Dendritic cell treated with granulocyte-macrophage colony-stimulating factor and Interleukin-4, amounts not matched to agents 40 ng/mL and 50 ng/mL, for 4 days (primary cell): ENCODE data around the gene SLC50A1.

Source experiments
- H3K27ac Mint-ChIP-seq: one replicate; pipeline ENCODE4 v1.8.0; 2022; ENCODE audit warnings: mild to moderate bottlenecking, mixed read lengths
- H3K27me3 Mint-ChIP-seq: one replicate; pipeline ENCODE4 v1.8.0; 2022; ENCODE audit warnings: mild to moderate bottlenecking, mixed read lengths
- H3K36me3 Mint-ChIP-seq: one replicate; pipeline ENCODE4 v1.8.0; 2022; ENCODE audit warnings: low read depth, mixed read lengths
- H3K4me1 Mint-ChIP-seq: one replicate; pipeline ENCODE4 v1.8.0; 2022; ENCODE audit warnings: low read depth, mixed read lengths
- H3K4me3 Mint-ChIP-seq: one replicate; pipeline ENCODE4 v1.8.0; 2022; ENCODE audit warnings: mild to moderate bottlenecking, moderate library complexity, mixed read lengths
- H3K9me3 Mint-ChIP-seq: one replicate; pipeline ENCODE4 v1.8.0; 2022; ENCODE audit warnings: mixed read lengths
- intact Hi-C: fragments of 100-400 bp; cut with micrococcal nuclease; formaldehyde crosslinking; loops from one replicate; pipeline ENCODE4 v1.15.0; 2022

Gene SLC50A1, protein sequence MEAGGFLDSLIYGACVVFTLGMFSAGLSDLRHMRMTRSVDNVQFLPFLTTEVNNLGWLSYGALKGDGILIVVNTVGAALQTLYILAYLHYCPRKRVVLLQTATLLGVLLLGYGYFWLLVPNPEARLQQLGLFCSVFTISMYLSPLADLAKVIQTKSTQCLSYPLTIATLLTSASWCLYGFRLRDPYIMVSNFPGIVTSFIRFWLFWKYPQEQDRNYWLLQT

GRCh38 chr1:155135415-155136028 is at the start of gene SLC50A1:
Gene SLC50A1, plus strand, starts transcription at chr1:155135852. Its CDS starts 60 bp downstream, at chr1:155135912.
- Mint-ChIP-seq H3K27me3 (peaks cover 13% of the 10 kb centered on the region), H3K9me3 (no peaks in the 10 kb centered on the region), H3K4me3 (peak within 1 kb of the TSS; percentile 86), H3K4me1 (peaks cover 67% of the 10 kb centered on the region), H3K36me3 (peaks cover 45% of the 10 kb centered on the region), H3K27ac (peak within 1 kb of the TSS; percentile 99)
- intact Hi-C loops: loop anchor here (5.0 kb wide), 1 partner anchor 33 kb away; no protein-coding TSS in a partner anchor

GRCh38 chr1:155086128-155086741 is 49.4 kb upstream of the SLC50A1 start:
- H3K9me3 Mint-ChIP-seq: no peaks in the 10 kb centered on the region
- peaks cover 57% of the 10 kb centered on the region for H3K4me1 Mint-ChIP-seq
- peak overlapping the region; percentile 30 for H3K4me3 Mint-ChIP-seq
- peaks cover 46% of the 10 kb centered on the region for H3K27me3 Mint-ChIP-seq
- H3K27ac Mint-ChIP-seq: no peak overlapping the region
- intact Hi-C loops: loop anchor here (5.0 to 10.0 kb wide), 2 partner anchors 121 to 419 kb away; partner anchors contain the start of gene PYGO2
- H3K36me3 Mint-ChIP-seq: peaks cover 7% of the 10 kb centered on the region

DNA sequence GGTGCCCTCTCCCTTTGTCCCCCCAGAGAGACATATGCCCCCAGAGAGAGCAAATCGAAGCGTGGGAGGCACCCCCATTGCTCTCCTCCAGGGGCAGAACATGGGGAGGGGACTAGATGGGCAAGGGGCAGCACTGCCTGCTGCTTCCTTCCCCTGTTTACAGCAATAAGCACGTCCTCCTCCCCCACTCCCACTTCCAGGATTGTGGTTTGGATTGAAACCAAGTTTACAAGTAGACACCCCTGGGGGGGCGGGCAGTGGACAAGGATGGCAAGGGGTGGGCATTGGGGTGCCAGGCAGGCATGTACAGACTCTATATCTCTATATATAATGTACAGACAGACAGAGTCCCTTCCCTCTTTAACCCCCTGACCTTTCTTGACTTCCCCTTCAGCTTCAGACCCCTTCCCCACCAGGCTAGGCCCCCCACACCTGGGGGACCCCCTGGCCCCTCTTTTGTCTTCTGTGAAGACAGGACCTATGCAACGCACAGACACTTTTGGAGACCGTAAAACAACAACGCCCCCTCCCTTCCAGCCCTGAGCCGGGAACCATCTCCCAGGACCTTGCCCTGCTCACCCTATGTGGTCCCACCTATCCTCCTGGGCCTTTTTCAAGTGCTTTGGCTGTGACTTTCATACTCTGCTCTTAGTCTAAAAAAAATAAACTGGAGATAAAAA is 48.7 kb upstream of the SLC50A1 start:
- H3K27me3 Mint-ChIP-seq: peaks cover 47% of the 10 kb centered on the region
- no peak overlapping the region for H3K4me3 Mint-ChIP-seq
- peaks cover 57% of the 10 kb centered on the region for H3K4me1 Mint-ChIP-seq
- H3K27ac Mint-ChIP-seq: no peak overlapping the region
- peaks cover 7% of the 10 kb centered on the region for H3K36me3 Mint-ChIP-seq
- H3K9me3 Mint-ChIP-seq: no peaks in the 10 kb centered on the region
- intact Hi-C loops: loop anchor here (5.0 to 10.0 kb wide), 2 partner anchors 122 to 420 kb away; partner anchors contain the start of gene PYGO2

DNA sequence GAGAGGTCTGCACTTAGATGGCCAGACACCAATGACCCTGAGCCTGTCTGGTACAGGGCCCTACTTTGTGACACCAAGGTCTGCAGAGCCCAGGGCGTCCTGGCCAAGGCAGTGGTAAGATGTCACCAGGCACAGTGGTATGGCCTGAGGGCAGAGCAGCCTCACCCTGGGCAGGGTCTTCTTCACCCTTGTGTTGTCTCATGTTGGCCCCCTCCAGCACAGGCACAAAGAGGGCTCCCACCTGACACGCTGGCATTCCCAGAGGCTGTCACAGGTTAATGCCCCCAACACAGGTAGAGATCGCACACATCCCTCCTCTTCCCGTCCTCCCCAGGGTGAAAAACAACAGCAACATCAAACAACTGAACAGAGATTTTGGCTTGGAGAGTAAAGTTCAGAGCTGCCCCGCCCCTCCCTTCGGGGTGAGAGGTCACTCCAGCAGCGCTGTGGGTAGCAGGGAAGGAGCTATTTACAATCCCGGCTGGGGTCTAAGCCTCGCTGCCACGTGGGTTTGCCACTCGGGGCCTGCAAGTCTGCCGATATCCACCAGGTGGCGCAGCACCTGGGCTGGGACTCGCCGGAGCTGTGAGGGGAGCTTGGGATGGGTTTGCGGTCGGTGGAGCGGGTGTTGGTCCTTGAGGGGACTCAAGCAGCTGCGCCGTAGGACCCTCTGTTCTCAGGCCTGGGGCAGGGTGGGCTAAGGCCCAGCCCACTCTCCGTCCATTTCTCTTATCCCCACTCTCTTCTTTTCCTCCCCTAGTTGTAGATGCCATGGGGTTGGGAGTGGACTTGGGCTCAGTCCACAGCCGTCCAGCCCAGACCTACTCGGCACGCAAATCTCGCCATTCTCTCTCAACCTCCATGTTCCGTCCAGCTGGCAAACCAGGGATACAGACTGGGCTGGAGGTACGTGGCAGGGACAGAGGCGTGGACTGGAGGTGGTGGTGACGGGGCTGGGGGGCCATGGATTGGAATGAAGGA is 44.3 kb upstream of the SLC50A1 start:
- Mint-ChIP-seq H3K36me3 (no peaks in the 10 kb centered on the region), H3K27me3 (peaks cover 58% of the 10 kb centered on the region), H3K9me3 (no peaks in the 10 kb centered on the region), H3K4me3 (no peak overlapping the region), H3K4me1 (peaks cover 29% of the 10 kb centered on the region), H3K27ac (no peak overlapping the region)
- intact Hi-C loops: loop anchor here (1.0 kb wide), 1 partner anchor 76 kb away; no protein-coding TSS in a partner anchor

DNA sequence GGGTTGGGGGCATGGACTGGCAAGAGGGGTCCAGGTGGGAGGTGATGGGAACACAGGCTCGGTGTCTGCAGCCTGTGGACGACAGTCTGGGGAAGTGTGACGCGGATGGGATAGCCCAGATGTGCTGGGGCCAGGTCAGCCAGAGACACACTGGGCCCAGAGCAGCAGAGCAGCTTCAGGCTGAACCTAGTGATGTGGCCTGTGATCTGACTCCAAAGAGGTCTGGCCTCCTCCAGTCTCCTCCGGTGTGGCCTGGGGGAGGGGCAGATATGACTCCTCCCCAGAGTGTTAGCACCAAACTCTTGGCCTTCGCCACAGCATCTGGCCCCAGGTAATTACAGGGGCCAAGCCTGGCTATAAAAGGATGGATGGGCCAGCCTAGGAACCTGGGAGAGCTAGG is 43.5 kb upstream of the SLC50A1 start:
- intact Hi-C loops: no loop called here
- Mint-ChIP-seq H3K36me3 (no peaks in the 10 kb centered on the region), H3K27ac (no peak overlapping the region), H3K9me3 (no peaks in the 10 kb centered on the region), H3K27me3 (peaks cover 64% of the 10 kb centered on the region), H3K4me3 (no peak overlapping the region), H3K4me1 (peaks cover 22% of the 10 kb centered on the region)

DNA sequence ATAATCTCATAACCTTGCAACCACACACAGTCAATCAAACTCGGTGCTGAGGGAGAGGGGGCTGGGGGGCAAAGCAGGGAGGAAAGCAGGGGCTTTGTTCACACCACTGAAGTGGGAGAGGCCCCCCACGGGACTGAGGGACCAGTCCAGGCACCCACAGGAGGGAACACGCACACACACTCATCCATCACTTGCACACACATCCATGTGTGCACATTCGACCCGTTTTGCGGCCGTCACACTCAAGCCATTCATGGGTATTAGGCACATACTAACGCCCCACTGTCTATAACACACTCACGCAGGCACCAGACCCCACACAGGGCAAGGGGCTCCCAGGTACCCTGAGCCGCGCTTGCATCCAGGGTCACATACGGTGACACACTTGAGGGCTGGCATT is 43.0 kb upstream of the SLC50A1 start:
- Mint-ChIP-seq H3K4me1 (peaks cover 20% of the 10 kb centered on the region), H3K27me3 (peaks cover 65% of the 10 kb centered on the region), H3K9me3 (no peaks in the 10 kb centered on the region), H3K27ac (no peak overlapping the region), H3K36me3 (no peaks in the 10 kb centered on the region), H3K4me3 (no peak overlapping the region)
- intact Hi-C loops: no loop called here

DNA sequence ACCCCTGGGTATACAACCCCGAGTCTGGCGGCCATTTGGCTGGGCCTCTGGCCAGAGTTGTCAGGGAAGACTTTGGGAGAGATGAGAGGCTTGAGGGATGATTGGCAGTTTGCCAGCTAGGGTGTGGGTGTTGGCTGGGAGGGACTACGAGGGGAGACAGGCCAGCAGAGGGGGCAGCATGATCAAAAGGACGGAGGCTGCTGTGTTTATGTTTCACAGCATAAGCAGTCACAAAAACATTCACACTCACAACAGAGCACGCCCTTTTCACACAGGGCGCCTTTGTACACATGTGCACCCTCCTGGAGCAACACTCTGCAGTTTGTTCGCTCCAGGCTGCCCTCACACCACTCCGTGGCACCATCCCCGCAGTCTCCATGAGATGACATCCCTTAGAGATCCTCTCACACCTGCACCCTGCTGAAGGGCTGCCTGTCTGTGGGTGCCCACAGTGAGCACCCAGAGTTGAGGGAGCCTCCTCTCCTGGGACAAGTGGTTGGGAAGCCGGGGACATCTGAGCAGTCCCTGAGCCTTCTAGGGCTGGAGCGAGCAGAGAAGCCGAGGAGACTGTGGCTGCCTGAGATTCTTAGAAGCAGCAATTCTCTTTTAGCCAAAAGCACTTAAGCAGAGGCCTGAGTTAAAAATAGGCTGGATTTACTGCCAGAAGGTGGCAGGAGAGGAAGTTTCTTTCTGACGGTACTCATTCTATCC is 41.6 kb upstream of the SLC50A1 start:
- peaks cover 68% of the 10 kb centered on the region for H3K27me3 Mint-ChIP-seq
- intact Hi-C loops: no loop called here

DNA sequence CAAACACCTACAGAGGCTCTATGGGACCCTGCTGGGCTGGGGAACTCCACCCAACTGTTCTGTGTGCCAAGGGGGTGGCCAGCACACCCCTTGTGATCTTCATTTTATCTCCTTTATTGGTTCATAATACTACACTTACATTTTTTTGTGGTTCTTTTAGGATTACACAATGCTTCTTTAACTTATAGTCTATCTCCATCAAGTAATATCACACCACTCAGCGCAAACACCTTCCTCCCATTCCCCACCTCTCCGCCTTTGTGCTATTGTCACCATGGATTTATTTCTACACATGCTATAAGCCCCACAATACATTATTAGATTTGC is 41.1 kb upstream of the SLC50A1 start:
- H3K27me3 Mint-ChIP-seq: peaks cover 69% of the 10 kb centered on the region
- H3K4me1 Mint-ChIP-seq: peaks cover 20% of the 10 kb centered on the region
- H3K36me3 Mint-ChIP-seq: no peaks in the 10 kb centered on the region
- H3K4me3 Mint-ChIP-seq: no peak overlapping the region
- no peak overlapping the region for H3K27ac Mint-ChIP-seq
- no peaks in the 10 kb centered on the region for H3K9me3 Mint-ChIP-seq
- intact Hi-C loops: no loop called here

More for the DNA sequence above, 41.6 kb upstream of the SLC50A1 start:
- Mint-ChIP-seq H3K27ac (no peak overlapping the region), H3K4me3 (no peak overlapping the region), H3K4me1 (peaks cover 20% of the 10 kb centered on the region), H3K9me3 (no peaks in the 10 kb centered on the region), H3K36me3 (no peaks in the 10 kb centered on the region)

GRCh38 chr1:155099331-155099730 is 36.3 kb upstream of the SLC50A1 start:
- H3K36me3 Mint-ChIP-seq: no peaks in the 10 kb centered on the region
- H3K27ac Mint-ChIP-seq: no peak overlapping the region
- no peak overlapping the region for H3K4me3 Mint-ChIP-seq
- peaks cover 41% of the 10 kb centered on the region for H3K27me3 Mint-ChIP-seq
- H3K9me3 Mint-ChIP-seq: no peaks in the 10 kb centered on the region
- peaks cover 23% of the 10 kb centered on the region for H3K4me1 Mint-ChIP-seq
- intact Hi-C loops: no loop called here

DNA sequence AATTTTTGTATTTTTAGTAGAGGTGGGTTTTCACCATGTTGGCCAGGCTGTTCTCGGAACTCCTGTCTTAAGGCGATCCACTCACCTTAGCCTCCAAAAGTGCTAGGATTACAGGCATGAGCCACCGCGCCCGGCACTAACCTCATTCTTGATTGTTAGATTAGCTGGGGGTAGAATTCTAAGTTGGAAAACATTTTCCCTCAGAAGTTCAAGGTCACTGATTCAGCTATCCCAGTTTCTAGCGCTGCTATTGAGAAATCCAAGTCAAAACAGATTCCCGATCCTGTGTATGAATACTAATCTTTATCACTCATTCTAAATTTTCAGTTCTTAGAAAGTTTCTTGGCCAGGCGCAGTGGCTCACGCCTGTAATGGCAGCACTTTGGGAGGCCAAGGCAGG is 32.3 kb upstream of the SLC50A1 start:
- H3K36me3 Mint-ChIP-seq: no peaks in the 10 kb centered on the region
- H3K4me3 Mint-ChIP-seq: no peak overlapping the region
- peaks cover 26% of the 10 kb centered on the region for H3K27me3 Mint-ChIP-seq
- no peak overlapping the region for H3K27ac Mint-ChIP-seq
- peaks cover 37% of the 10 kb centered on the region for H3K4me1 Mint-ChIP-seq
- no peaks in the 10 kb centered on the region for H3K9me3 Mint-ChIP-seq
- intact Hi-C loops: loop anchor here (5.0 kb wide), 1 partner anchor 34 kb away; the partner anchor contains the start of gene SLC50A1

GRCh38 chr1:155104605-155105534 is 30.8 kb upstream of the SLC50A1 start:
- Mint-ChIP-seq H3K4me3 (no peak overlapping the region), H3K4me1 (peaks cover 37% of the 10 kb centered on the region), H3K36me3 (no peaks in the 10 kb centered on the region), H3K9me3 (no peaks in the 10 kb centered on the region), H3K27me3 (peaks cover 26% of the 10 kb centered on the region), H3K27ac (no peak overlapping the region)
- intact Hi-C loops: loop anchor here (5.0 kb wide), 1 partner anchor 32 kb away; the partner anchor contains the start of gene SLC50A1

DNA sequence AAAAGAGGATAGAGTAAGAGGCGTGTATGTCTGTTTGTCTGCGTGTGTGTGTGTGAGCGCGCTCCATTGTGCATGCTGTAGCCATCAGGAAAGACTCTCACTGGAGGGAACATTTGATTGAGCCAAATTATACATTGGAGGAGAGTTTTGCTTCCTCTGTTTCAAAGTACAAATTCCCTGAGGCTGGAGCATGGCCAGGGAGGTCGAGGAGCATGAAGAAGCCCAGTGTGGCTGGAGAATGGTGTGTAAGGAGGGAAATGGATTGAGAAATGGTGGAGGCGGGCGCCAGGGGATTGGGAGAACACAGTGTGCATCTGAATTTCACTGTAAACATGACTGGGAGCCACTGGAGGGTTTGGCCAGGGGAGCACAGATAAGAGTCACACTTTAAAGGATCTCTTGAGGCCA is 30.0 kb upstream of the SLC50A1 start:
- Mint-ChIP-seq H3K9me3 (no peaks in the 10 kb centered on the region), H3K4me3 (no peak overlapping the region), H3K36me3 (no peaks in the 10 kb centered on the region), H3K4me1 (peaks cover 37% of the 10 kb centered on the region), H3K27me3 (peaks cover 24% of the 10 kb centered on the region), H3K27ac (no peak overlapping the region)
- intact Hi-C loops: no loop called here
